Measurements from ENCODE around the gene CAP1.

The CAP1 gene

DNA sequence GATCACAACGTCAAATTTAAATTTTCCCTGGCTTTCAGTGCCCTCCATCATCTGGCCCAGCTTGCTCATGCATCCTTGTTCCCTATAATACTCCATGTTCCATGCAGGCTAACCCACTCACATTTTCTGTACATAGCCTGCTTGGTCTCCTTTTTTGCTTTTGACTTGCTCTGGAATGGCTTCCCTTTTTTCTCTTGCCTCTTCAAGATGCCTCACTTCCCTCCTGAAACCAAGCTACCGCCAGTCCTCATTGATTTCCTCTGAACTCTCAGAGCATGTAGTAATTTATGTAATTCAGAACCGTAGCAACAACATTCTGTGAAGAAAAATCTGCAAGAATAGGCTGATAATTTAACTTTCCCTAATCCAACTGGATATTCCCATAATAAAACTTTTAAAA lies 10.3 kb downstream of the CAP1 start:
- H3K36me3 ChIP-seq (ENCODE audit: insufficient read depth, low read length) = peaks cover 44% of the 10 kb centered on the region; the same call in 1 of the 2 replicates
- H3K79me2 ChIP-seq (ENCODE audit: insufficient read depth, low read length) = peaks cover 69% of the 10 kb centered on the region
- no peak overlapping the region for H3K4me3 ChIP-seq (ENCODE audit: low read depth, low read length, poor library complexity, severe bottlenecking)
- no peaks in the 10 kb centered on the region for H3F3A ChIP-seq (ENCODE audit: insufficient read depth, low read length)
- no peak overlapping the region for H3K9ac ChIP-seq (ENCODE audit: low read length)
- no peak overlapping the region for H2AFZ ChIP-seq (ENCODE audit: low read length)
- no peaks in the 10 kb centered on the region for H4K20me1 ChIP-seq (ENCODE audit: insufficient read depth, low read length)
- H3K9me3 ChIP-seq (ENCODE audit: low read length) = no peaks in the 10 kb centered on the region
- no peaks in the 10 kb centered on the region for H3K9me2 ChIP-seq (ENCODE audit: low read depth, low read length)
- no peak overlapping the region for H3K4me2 ChIP-seq (ENCODE audit: low read length)
- TF ChIP-seq EZH2 (IDR thresholded peaks at IDR 0.05; ENCODE audit: borderline replicate concordance, low read length) = no peak
- TF ChIP-seq, protein P1, sequence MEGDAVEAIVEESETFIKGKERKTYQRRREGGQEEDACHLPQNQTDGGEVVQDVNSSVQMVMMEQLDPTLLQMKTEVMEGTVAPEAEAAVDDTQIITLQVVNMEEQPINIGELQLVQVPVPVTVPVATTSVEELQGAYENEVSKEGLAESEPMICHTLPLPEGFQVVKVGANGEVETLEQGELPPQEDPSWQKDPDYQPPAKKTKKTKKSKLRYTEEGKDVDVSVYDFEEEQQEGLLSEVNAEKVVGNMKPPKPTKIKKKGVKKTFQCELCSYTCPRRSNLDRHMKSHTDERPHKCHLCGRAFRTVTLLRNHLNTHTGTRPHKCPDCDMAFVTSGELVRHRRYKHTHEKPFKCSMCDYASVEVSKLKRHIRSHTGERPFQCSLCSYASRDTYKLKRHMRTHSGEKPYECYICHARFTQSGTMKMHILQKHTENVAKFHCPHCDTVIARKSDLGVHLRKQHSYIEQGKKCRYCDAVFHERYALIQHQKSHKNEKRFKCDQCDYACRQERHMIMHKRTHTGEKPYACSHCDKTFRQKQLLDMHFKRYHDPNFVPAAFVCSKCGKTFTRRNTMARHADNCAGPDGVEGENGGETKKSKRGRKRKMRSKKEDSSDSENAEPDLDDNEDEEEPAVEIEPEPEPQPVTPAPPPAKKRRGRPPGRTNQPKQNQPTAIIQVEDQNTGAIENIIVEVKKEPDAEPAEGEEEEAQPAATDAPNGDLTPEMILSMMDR (IDR thresholded peaks at IDR 0.05; ENCODE audit: low read length) = no peak
- no peaks in the 10 kb centered on the region for H3K4me1 ChIP-seq (ENCODE audit: insufficient read depth, low read length, severe bottlenecking)
- H3K27ac ChIP-seq (ENCODE audit: low read depth, low read length, poor library complexity, severe bottlenecking) = no peak overlapping the region
- no peaks in the 10 kb centered on the region for H3K27me3 ChIP-seq (ENCODE audit: insufficient read depth, low read length)

GRCh38 chr1:40053138-40053887 lies 12.8 kb downstream of the CAP1 start:
- Histone ChIP-seq H3K4me2 (ENCODE audit: low read length) (no peak overlapping the region), H3K9me3 (ENCODE audit: low read length) (no peaks in the 10 kb centered on the region), H3F3A (ENCODE audit: insufficient read depth, low read length) (no peaks in the 10 kb centered on the region), H3K9me2 (ENCODE audit: low read depth, low read length) (no peaks in the 10 kb centered on the region), H3K27ac (ENCODE audit: low read depth, low read length, poor library complexity, severe bottlenecking) (no peak overlapping the region), H2AFZ (ENCODE audit: low read length) (no peak overlapping the region), H4K20me1 (ENCODE audit: insufficient read depth, low read length) (no peaks in the 10 kb centered on the region), H3K9ac (ENCODE audit: low read length) (no peak overlapping the region), H3K79me2 (ENCODE audit: insufficient read depth, low read length) (peaks cover 59% of the 10 kb centered on the region), H3K27me3 (ENCODE audit: insufficient read depth, low read length) (no peaks in the 10 kb centered on the region), H3K36me3 (ENCODE audit: insufficient read depth, low read length) (peaks cover 44% of the 10 kb centered on the region; the same call in 1 of the 2 replicates), H3K4me3 (ENCODE audit: low read depth, low read length, poor library complexity, severe bottlenecking) (no peak overlapping the region), H3K4me1 (ENCODE audit: insufficient read depth, low read length, severe bottlenecking) (peaks cover 9% of the 10 kb centered on the region)
- TF ChIP-seq EZH2 (IDR thresholded peaks at IDR 0.05; ENCODE audit: borderline replicate concordance, low read length) = no peak
- TF ChIP-seq, protein P1 (IDR thresholded peaks at IDR 0.05; ENCODE audit: low read length) = no peak

GRCh38 chr1:40056519-40057309 lies 16.2 kb downstream of the CAP1 start:
- peaks cover 40% of the 10 kb centered on the region for H3K4me1 ChIP-seq (ENCODE audit: insufficient read depth, low read length, severe bottlenecking)
- H3K9me3 ChIP-seq (ENCODE audit: low read length) = no peaks in the 10 kb centered on the region
- H3K4me2 ChIP-seq (ENCODE audit: low read length) = no peak overlapping the region
- TF ChIP-seq, protein P1 (IDR thresholded peaks at IDR 0.05; ENCODE audit: low read length) = no peak
- TF ChIP-seq EZH2 (IDR thresholded peaks at IDR 0.05; ENCODE audit: borderline replicate concordance, low read length) = no peak
- H4K20me1 ChIP-seq (ENCODE audit: insufficient read depth, low read length) = no peaks in the 10 kb centered on the region
- H2AFZ ChIP-seq (ENCODE audit: low read length) = no peak overlapping the region
- H3K9me2 ChIP-seq (ENCODE audit: low read depth, low read length) = no peaks in the 10 kb centered on the region
- peak overlapping the region; percentile 9 for H3K27ac ChIP-seq (ENCODE audit: low read depth, low read length, poor library complexity, severe bottlenecking)
- no peaks in the 10 kb centered on the region for H3K27me3 ChIP-seq (ENCODE audit: insufficient read depth, low read length)
- H3K4me3 ChIP-seq (ENCODE audit: low read depth, low read length, poor library complexity, severe bottlenecking) = no peak overlapping the region
- peaks cover 52% of the 10 kb centered on the region for H3K36me3 ChIP-seq (ENCODE audit: insufficient read depth, low read length)
- H3F3A ChIP-seq (ENCODE audit: insufficient read depth, low read length) = no peaks in the 10 kb centered on the region
- H3K9ac ChIP-seq (ENCODE audit: low read length) = no peak overlapping the region
- peaks cover 47% of the 10 kb centered on the region for H3K79me2 ChIP-seq (ENCODE audit: insufficient read depth, low read length)
